Stimulated activated naive CD8-positive, alpha-beta T cell treated with anti-CD3 and anti-CD28 coated beads, Interleukin-15, amount 100 ng/mL, for 72 hours (primary cell): ENCODE data around the gene ATP8B3.

Experiments
- ATAC-seq: fragments of 150-1000 bp; cut with Tn5 transposase; 2 replicates; pipeline ENCODE4 v1.10.0; 2021; ENCODE audit warnings: mild to moderate bottlenecking, moderate library complexity
- DNase-seq, 2 donors: peaks; one replicate each; pipeline ENCODE4 v3.0.0; 2021 to 2022
- H3K27ac Mint-ChIP-seq, 2 donors: one replicate each; pipeline ENCODE4 v1.8.0; 2022; ENCODE audit warnings: mild to moderate bottlenecking in 2 of 2, mixed read lengths in 2 of 2, moderate library complexity in 2 of 2
- H3K27me3 Mint-ChIP-seq: one replicate; pipeline ENCODE4 v1.8.0; 2022; ENCODE audit warnings: mixed read lengths
- H3K4me1 Mint-ChIP-seq: one replicate; pipeline ENCODE4 v1.8.0; 2022; ENCODE audit warnings: mild to moderate bottlenecking, mixed read lengths
- H3K4me3 Mint-ChIP-seq, 2 donors: one replicate each; pipeline ENCODE4 v1.8.0; 2022; ENCODE audit warnings: mild to moderate bottlenecking in 2 of 2, mixed read lengths in 2 of 2, moderate library complexity in 1 of 2
- H3K9me3 Mint-ChIP-seq, 2 donors: one replicate each; pipeline ENCODE4 v1.8.0; 2022; ENCODE audit warnings: mixed read lengths in 2 of 2

ATP8B3 gene

DNA sequence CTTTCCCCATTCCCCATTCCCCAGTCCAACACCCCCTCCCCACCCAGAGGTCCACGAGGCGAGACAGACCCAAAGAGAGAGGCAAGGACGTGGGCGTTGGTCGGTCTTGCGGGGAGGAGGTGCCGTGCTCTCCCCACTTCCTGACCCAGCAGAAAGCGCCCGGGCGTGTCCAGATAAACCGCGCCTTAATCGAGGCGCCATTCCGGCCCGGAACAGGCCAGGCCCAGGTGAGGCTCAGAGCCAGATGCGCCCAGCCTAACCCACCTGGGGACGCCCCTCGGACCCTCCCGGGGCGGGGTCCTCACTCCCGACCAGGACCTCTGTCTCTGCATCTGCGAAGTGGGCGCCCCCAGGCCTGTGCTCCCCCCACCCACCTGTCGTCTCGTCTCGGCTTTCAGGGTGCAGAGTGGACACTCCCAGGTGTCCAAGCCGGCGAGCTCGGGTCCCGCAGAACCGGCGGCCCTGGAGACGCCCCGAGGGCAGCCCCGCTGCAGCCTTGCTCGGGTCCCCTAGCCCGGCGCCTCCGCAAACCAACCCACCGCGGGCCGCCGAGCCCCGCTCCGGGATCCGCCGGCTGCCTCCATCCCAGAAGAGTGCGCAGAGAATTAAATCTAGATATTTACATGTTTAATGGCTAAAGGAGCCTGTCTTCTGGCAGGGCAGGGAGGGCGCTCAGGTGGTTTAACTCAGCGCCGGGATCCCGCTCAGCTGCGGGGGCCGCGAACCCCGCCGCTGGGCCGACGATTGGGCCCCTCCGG lies 63.8 kb downstream of the ATP8B3 start:
- Mint-ChIP-seq H3K4me3 (peak overlapping the region; percentile 28 to 66), H3K9me3 (no peaks in the 10 kb centered on the region), H3K4me1 (peaks cover 53% of the 10 kb centered on the region), H3K27ac (no peak overlapping the region), H3K27me3 (peaks cover 90% of the 10 kb centered on the region)
- DNase-seq (no peak), ATAC-seq (no peak)

DNA sequence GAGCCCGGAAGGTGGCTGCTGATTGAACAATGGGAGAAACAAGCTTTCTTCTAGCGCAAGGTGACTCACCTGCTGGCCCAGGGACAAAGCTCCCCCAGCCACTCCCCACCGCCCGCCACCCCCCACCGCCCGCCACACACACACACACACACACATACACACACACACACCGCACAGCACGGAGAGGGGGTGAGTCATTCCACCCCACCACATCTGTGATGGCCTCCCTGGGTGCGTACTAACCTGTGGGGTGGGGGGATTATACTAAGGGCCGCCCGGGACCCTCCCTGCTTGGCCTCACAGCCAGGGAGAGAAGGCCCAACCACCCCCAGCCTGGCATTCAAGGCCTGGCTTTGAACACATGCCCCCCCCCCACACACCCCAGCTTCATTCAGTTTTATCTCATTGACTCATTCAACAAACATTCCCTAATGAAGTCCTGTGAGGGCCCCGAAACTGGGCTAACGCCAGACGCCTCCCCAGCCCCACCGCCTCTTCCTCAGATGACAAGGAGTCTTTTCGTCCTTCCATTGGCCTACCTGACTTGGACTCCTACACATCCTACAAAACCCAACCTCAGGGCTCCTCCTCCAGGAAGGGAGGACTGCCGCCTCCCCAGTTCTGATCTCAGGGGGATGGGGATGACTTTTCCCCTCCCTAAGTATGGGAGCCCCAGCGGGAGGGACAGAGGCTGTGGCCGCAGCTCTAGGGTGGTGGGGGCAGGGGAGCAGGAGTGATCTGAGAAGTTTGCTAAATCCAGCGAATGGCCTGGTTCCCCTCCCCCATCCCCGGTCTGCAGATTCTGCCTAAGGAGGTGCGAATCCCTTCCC lies 64.6 kb downstream of the ATP8B3 start:
- ATAC-seq (peak; percentile 85), DNase-seq (peak; percentile 65 to 67)
- Mint-ChIP-seq H3K4me3 (peak overlapping the region; percentile 28 to 66), H3K27me3 (peaks cover 90% of the 10 kb centered on the region), H3K27ac (no peak overlapping the region), H3K9me3 (no peaks in the 10 kb centered on the region), H3K4me1 (peaks cover 48% of the 10 kb centered on the region)

DNA sequence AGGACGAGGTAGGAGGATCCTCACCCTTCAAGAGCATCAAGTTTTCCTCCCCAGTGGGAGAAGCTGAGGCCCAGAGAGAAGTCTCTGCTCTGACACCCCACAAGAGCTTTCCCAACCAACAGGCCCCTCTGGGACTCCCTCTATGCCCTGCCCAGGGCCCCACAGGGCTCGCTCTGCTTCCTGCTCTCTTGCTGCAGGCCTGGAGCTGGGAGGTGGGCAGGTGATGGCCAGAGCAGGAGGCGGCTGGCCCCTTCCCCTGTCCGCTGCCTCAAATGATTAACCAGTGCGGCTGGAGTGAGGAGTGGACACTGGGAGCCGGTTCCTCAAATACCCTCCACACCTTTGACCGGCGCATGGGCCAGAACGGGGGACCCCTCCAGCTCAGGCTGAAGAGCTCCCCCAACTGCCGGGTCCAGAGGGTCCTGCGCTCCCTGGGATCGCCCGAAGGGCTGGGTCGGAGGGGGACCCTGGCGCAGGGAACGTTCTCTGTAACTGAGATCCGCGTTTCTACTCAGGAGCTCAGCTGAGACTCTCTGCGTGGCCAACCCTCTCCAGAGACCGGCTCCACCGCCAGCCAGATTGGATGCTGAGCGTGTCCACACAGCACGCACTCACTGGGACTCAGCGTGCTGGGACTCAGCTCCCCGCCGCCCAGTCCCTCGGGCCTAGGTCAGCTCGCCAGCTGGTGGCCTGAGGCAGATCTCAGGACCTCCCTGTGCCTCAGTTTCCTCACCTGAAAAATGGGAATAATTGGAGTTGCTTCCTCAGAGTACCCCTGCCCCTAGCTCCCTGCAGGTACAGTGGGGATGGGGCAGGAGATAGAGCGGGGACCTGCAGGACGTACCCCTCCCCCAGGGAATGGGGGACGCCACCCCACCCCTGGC lies 65.4 kb downstream of the ATP8B3 start:
- Mint-ChIP-seq H3K4me1 (peaks cover 46% of the 10 kb centered on the region), H3K27me3 (peaks cover 84% of the 10 kb centered on the region), H3K27ac (no peak overlapping the region), H3K9me3 (no peaks in the 10 kb centered on the region), H3K4me3 (no peak overlapping the region)
- DNase-seq = no peak
- ATAC-seq = peak; percentile 67

DNA sequence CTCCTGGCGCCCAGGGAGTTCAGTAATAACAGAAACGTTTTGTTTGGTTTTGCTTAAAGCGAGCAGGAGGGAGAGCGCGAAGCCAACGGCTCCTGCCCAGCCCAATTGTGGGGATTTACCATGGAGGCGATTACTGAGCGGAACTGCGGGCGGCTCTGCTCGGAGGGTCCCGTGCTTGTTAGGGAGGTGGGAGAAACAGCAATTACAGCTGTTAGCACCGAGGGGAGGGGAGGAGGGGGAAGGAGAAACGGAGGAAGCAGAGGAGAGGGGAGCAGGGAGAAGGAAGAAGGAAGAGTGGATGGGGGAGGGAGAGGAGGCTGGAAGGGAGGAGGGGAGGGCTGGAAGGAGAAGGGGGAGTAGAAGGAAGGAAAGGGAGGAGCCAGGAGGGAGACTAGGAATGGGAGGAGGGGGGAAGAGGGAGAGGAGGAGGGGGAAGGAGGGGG lies 66.5 kb downstream of the ATP8B3 start:
- Mint-ChIP-seq H3K4me3 (no peak overlapping the region), H3K9me3 (peaks cover 0 to under 1% of the 10 kb centered on the region in 2 donors), H3K27me3 (peaks cover 81% of the 10 kb centered on the region), H3K4me1 (peaks cover 37% of the 10 kb centered on the region), H3K27ac (no peak overlapping the region)
- ATAC-seq (no peak), DNase-seq (no peak)

DNA sequence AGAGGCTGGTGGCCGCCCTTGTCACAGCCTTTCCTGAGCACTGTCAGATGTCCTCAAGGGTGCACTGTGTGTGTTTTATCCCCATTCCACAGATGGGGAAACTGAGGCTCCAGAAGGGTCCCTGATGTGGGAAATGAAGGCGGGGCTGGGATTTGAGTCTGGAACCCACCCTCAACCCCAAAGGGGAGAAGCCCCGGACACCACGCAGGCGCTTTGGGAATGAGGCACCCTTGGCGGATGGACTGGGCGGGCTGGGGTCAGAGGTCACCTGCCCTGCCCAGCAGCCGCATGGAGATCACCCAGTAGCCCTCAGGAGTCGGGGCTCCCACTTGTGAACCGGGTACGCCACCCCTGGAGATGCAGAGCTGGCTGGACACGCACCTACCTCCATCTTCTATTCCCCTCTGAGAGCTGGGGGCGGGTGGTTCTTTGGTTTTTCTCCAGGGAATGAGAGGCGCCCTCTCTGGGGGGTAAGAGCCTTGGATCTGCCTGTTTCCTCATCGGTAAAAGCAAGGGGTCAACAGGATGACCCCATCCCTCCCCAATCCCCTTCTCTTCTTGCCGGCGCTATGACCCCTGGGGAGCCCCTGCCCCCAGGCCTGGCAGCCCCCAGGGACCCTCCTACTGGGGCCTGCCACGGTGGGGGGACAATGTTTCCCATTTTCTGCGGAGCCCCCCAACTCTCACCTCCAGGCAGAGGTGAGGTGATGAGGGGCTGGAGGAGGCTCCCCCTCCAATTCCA lies 67.1 kb downstream of the ATP8B3 start:
- Mint-ChIP-seq H3K9me3 (peaks cover 0 to 6% of the 10 kb centered on the region in 2 donors), H3K4me1 (peaks cover 31% of the 10 kb centered on the region), H3K4me3 (no peak overlapping the region), H3K27ac (no peak overlapping the region), H3K27me3 (peaks cover 81% of the 10 kb centered on the region)
- DNase-seq (no peak), ATAC-seq (no peak)

DNA sequence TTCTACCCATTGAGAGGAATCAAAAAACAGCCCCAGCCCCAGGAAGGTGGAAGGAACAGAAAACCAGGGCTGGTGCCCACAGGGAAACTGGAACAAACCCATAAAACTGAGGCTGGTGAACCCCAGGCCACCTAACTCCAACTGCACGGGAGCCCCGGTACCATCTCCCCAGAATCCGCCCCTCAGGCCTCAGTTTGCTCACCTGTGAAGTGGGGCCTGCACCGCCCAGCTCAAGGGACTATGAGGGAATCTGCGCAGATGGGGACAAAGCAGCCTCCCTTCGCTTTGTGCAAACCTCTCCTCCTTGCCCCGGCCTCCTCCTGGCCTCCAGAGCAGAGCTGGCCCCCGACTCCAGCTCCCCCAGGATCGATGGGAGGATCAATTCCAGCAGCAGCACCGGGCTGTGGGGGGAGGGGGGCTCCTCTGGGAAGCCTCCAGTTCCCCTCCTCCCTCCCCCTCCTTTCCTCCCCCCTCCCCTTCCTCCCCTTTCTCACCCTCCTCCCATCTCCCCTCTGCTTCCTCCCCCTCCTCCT lies 67.9 kb downstream of the ATP8B3 start:
- ATAC-seq (no peak), DNase-seq (no peak)
- H3K4me1 Mint-ChIP-seq = peaks cover 28% of the 10 kb centered on the region
- H3K27ac Mint-ChIP-seq = peak overlapping the region in 1 of 2 donors; percentile 60
- H3K4me3 Mint-ChIP-seq = no peak overlapping the region
- peaks cover 0 to 6% of the 10 kb centered on the region in 2 donors for H3K9me3 Mint-ChIP-seq
- peaks cover 83% of the 10 kb centered on the region for H3K27me3 Mint-ChIP-seq

DNA sequence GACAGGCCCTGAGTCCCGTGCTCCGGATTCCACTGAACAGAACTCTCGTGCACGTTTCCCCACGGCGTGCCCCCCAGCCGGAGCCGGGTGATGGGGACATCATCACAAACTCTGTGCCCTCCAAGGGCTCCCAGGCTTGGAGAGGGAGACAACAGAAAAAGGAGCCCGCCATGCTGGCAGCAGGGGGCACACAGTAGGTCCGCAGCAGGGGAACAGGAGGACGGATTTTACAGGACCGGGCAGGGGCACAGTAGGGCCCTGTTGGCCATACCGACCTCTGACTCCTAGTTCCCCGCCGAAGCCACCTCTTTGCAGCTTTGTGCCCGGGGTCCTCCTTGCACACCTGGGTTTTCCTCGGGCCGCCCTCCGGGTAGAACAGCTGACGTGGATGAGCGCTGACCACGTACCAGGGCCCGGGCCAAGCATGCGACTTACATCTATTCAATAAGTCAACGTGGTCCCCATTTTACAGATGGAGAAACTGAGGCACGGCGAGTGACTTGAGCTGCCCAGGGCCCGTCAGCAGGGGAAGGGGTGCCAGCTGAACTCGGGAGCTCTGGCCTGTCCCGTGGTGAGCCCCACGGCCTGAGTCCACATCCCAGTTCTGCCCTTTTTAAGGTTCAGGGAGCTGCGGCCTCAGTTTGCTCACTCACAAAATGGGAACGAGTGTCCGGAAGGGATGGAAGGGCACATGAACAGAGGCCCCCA lies 68.9 kb downstream of the ATP8B3 start:
- DNase-seq (no peak), ATAC-seq (no peak)
- Mint-ChIP-seq H3K4me1 (peaks cover 24% of the 10 kb centered on the region), H3K27ac (no peak overlapping the region), H3K4me3 (no peak overlapping the region), H3K9me3 (peaks cover 0 to 6% of the 10 kb centered on the region in 2 donors), H3K27me3 (peaks cover 79% of the 10 kb centered on the region)

DNA sequence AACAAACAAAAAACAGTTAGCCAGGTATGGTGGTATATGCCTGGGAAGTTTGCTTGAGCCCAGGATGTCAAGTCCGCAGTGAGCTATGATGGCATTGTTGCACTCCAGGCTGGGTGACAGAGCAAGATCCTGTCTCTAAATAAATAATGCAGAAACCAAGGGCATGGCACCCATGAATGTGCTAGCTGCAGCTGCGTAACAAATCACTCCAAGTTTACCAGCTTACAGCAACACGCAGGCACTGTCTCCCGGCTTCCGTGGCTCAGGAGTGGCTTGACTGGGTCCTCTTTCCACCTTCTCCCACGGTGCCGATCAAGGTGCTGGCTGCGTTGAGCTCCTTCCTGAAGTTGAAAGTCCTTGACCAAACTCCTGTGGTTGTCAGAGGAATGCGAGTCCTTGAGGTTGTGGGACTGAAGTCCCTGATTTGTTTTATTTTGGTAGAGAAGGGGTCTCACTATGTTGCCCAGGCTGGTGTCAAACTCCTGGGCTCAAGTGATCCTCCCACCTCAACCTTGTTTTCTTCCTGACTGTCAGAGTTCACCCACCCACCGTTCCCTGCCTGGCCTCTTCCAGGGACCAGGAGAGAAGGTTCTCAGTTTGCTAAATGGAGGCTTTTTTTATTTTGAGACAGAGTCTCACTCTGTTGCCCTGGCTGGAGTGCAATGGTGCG lies 72.0 kb downstream of the ATP8B3 start:
- peaks cover 78% of the 10 kb centered on the region for H3K27me3 Mint-ChIP-seq
- no peak overlapping the region for H3K27ac Mint-ChIP-seq
- peaks cover 0 to 6% of the 10 kb centered on the region in 2 donors for H3K9me3 Mint-ChIP-seq
- no peak for ATAC-seq
- H3K4me1 Mint-ChIP-seq = no peaks in the 10 kb centered on the region
- no peak for DNase-seq
- no peak overlapping the region for H3K4me3 Mint-ChIP-seq

DNA sequence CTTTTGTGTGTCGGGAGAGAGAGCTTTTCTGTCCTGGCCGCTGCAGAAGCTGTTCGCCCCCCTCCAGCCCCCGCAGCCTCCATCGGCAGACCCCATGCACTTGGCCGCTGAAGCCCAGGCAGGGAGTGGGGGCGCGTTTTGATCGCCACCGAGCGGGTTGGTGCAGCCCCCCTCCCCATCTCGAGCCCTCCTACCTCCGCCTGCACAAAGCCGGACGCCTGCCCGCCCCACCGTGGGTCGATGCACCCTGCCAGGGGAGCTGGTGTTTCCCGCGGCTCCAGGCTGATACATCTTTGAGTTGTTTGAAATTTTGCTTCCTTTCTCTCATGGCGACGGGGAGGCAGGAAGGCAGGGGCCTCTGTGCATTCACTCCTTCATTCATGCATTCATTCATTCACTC lies 75.1 kb downstream of the ATP8B3 start:
- H3K4me1 Mint-ChIP-seq = no peaks in the 10 kb centered on the region
- H3K27me3 Mint-ChIP-seq = peaks cover 82% of the 10 kb centered on the region
- H3K4me3 Mint-ChIP-seq = no peak overlapping the region
- peak overlapping the region in 1 of 2 donors; percentile 7 for H3K27ac Mint-ChIP-seq
- H3K9me3 Mint-ChIP-seq = peaks cover 0 to 6% of the 10 kb centered on the region in 2 donors
- DNase-seq = no peak
- ATAC-seq = no peak

DNA sequence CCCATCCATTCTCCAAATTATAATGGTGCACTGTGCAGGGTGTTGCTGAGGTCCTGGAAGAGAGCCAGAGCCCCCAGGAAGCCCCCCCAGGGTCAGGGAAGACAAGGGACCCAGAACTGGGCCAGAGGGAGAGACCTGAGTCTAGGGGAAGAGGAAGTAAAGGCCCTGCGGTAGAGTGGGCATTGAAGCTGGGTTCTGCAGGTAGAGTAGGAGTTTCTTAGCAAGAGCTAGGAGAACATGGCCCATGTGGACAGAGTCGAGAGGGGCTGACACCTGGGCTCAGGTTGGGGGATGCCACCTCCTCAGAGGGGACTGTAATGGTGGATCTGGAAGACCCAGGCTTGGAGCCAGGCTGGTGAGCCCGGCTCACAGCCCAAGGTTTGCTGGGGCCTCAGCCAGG lies 75.8 kb downstream of the ATP8B3 start:
- peaks cover 0 to 6% of the 10 kb centered on the region in 2 donors for H3K9me3 Mint-ChIP-seq

DNA sequence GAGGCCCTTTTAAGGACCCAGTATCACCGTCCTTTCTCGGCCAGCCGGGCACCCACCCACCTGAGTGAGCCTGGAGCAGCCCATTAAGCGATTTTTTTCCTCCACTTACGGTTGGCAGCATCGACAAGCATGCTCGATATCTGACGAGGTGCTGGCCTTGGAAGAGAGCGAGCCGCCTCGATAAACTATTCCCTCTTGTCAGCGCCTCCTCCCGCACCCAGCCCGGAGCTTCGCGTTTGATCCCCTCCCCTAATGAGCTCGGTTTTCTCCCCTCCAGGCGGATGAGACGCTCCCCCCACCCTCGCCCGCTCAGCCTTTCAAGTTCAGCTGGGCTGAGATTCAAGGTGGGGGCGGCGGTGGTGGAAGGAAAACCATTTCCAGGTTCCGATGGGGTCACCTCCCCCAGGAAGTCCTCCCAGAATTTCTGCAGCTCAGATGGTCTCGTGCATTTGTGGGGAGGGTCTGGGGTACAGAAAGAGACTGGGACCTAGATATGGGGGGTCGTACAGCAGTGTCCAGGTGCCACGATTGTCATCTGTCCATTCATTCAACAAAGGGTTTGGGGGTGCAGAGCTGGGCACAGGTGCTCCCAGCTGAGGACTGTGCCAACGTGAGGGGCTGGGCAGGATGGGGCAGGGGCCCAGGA lies 77.6 kb downstream of the ATP8B3 start:
- H3K4me1 Mint-ChIP-seq = no peaks in the 10 kb centered on the region
- H3K4me3 Mint-ChIP-seq = no peak overlapping the region
- peaks cover 86% of the 10 kb centered on the region for H3K27me3 Mint-ChIP-seq
- H3K9me3 Mint-ChIP-seq = no peaks in the 10 kb centered on the region
- no peak for DNase-seq
- ATAC-seq = no peak
- no peak overlapping the region for H3K27ac Mint-ChIP-seq

More for the DNA sequence above, 75.8 kb downstream of the ATP8B3 start:
- Mint-ChIP-seq H3K4me1 (no peaks in the 10 kb centered on the region), H3K27me3 (peaks cover 87% of the 10 kb centered on the region), H3K4me3 (no peak overlapping the region), H3K27ac (no peak overlapping the region)
- no peak for ATAC-seq
- DNase-seq = no peak
